OCI-LY3 (cell line): ENCODE measurements around the gene CPXM2.

Source experiments
- EZH2phosphoT487 ChIP-seq: fragments of 200-600 bp; shearing (Covaris generic); IDR thresholded peaks from 2 replicates; pipeline ENCODE4 v1.6.1; 2018; ENCODE audit warnings: antibody characterized with exemption, mixed run types, low read depth
- TF ChIP-seq, protein P1 (sequence below): fragments of 200-600, 300-600 bp; sonication (generic); IDR thresholded peaks from 2 replicates; pipeline ENCODE4 v1.5.1; 2014; ENCODE audit warnings: antibody characterized with exemption, low read length, low read depth

- TF ChIP-seq, protein P1, sequence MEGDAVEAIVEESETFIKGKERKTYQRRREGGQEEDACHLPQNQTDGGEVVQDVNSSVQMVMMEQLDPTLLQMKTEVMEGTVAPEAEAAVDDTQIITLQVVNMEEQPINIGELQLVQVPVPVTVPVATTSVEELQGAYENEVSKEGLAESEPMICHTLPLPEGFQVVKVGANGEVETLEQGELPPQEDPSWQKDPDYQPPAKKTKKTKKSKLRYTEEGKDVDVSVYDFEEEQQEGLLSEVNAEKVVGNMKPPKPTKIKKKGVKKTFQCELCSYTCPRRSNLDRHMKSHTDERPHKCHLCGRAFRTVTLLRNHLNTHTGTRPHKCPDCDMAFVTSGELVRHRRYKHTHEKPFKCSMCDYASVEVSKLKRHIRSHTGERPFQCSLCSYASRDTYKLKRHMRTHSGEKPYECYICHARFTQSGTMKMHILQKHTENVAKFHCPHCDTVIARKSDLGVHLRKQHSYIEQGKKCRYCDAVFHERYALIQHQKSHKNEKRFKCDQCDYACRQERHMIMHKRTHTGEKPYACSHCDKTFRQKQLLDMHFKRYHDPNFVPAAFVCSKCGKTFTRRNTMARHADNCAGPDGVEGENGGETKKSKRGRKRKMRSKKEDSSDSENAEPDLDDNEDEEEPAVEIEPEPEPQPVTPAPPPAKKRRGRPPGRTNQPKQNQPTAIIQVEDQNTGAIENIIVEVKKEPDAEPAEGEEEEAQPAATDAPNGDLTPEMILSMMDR = no peak
- TF ChIP-seq EZH2phosphoT487 = no peak
Observed at GRCh38 chr10:123784646-123785045, 107.0 kb downstream of the CPXM2 start.
